ENCODE results near the gene HAUS2. TPM values are rescaled to one million over a fixed set of nuclear protein-coding genes. Genes with fewer than 3 reads are reported as not detected.

HAUS2 gene
- polyA plus RNA-seq, 2 of the 4 experiments (the other 2 are of a cell fraction): 15.7 to 31.0 TPM

DNA sequence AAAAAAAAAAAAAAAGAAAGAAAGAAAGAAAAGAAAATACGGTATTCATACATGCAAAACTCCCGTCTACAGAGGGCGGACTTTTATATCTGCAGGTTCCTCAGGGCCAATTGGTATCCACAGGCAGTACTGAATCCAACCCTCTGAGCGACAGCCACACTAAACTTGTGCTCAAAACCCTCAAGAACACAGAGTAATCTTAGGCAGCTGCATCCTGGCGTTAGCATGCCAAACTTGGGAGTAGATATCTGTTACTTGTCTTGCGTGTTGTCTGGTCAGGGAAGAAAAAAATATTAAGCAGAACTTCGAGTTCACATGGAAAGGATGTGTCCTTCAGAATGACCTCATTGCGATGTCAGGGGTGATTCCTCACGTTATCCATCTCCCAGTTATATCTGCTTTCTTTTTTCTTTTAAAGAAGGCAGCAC is 40.4 kb upstream of the HAUS2 start:
- ATAC-seq: no peak
- H3K4me3 ChIP-seq: no peak overlapping the region
- FAIRE-seq: no peak
- ChIA-PET CTCF (no interaction called here), POLR2A (no interaction called here)
- no peak overlapping the region for H3K4me2 ChIP-seq
- 84% methylated on average over 9 of the region's 9 CpGs for WGBS (ENCODE audit: missing lambda C conversion rate)
- DNase-seq (ENCODE audit: low read depth in 1 of 2, low spot score in 1 of 2): no peak
- TF ChIP-seq, protein P1, sequence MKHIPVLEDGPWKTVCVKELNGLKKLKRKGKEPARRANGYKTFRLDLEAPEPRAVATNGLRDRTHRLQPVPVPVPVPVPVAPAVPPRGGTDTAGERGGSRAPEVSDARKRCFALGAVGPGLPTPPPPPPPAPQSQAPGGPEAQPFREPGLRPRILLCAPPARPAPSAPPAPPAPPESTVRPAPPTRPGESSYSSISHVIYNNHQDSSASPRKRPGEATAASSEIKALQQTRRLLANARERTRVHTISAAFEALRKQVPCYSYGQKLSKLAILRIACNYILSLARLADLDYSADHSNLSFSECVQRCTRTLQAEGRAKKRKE (CRISPR knock-in tag; IDR thresholded peaks at IDR 0.05; ENCODE audit: low read depth): no peak
- TF ChIP-seq CBX2 (IDR thresholded peaks at IDR 0.05; ENCODE audit: borderline replicate concordance, low read depth) (no peak), NFE2L2 (conservative IDR thresholded peaks at IDR 0.05; ENCODE audit: low read length) (no peak), ESRRA (IDR thresholded peaks at IDR 0.05; ENCODE audit: borderline replicate concordance, low read length) (no peak), GATA3 (IDR thresholded peaks at IDR 0.05; ENCODE audit: borderline replicate concordance) (no peak)
- H3K27ac ChIP-seq: no peak overlapping the region
- no peaks in the 10 kb centered on the region for H3K4me1 ChIP-seq
- H3K9me3 ChIP-seq: no peaks in the 10 kb centered on the region

DNA sequence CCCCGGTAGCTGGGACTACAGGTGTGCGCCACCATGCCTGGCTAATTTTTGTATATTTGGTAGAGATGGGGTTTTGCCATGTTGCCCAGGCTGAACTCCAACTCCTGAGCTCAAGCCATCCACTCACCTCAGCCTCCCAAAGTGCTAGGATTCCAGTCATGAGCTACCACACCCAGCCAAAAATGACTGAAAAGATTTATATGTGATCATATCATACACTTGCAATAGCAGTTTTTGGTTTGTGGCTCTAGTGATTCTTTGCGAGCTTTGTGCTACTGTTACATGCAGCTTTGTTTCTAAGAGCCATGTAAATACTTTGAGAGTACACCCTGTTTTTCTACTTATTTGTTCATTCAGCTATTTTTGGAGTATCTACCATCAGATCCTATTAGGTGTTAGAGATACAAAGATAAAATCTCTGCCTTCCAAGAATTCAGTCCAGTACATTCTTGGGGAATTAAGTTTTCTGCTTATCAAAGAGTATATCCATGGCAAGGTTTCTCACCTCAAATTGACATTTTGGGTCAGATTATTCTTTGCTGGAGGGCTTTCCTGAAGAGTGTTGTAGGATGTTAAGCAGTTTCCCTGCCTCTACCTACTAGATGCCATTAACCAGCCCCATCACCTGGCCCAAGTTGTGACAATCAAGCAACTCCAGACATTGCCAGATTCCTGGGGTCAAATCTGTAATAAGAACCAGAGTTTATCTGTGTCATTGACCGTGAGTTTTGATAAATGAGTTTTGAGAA is 38.2 kb upstream of the HAUS2 start:
- ATAC-seq: no peak
- Histone ChIP-seq H3K27ac (no peak overlapping the region), H3K4me2 (no peak overlapping the region), H3K4me3 (no peak overlapping the region), H3K4me1 (no peaks in the 10 kb centered on the region), H3K9me3 (no peaks in the 10 kb centered on the region)
- DNase-seq (ENCODE audit: low read depth in 1 of 2, low spot score in 1 of 2): no peak
- 89% methylated on average over 4 of the region's 4 CpGs for WGBS (ENCODE audit: missing lambda C conversion rate)
- POLR2A ChIA-PET: no interaction called here
- no peak for FAIRE-seq
- TF ChIP-seq, protein P1 (CRISPR knock-in tag; IDR thresholded peaks at IDR 0.05; ENCODE audit: low read depth): no peak
- TF ChIP-seq EP300 (IDR thresholded peaks at IDR 0.05): no peak
- TF ChIP-seq ESRRA (IDR thresholded peaks at IDR 0.05; ENCODE audit: borderline replicate concordance, low read length): no peak
- TF ChIP-seq TP53 (CRISPR knock-in tag; IDR thresholded peaks at IDR 0.05): no peak
- TF ChIP-seq NR3C1 (IDR thresholded peaks at IDR 0.05): no peak
- no peak for TF ChIP-seq ZC3H11A (IDR thresholded peaks at IDR 0.05)
- CTCF ChIA-PET: interaction anchor here (0.8 kb wide), 1 partner anchor 16 kb away, joined by 3 read pairs; no protein-coding TSS in a partner anchor

DNA sequence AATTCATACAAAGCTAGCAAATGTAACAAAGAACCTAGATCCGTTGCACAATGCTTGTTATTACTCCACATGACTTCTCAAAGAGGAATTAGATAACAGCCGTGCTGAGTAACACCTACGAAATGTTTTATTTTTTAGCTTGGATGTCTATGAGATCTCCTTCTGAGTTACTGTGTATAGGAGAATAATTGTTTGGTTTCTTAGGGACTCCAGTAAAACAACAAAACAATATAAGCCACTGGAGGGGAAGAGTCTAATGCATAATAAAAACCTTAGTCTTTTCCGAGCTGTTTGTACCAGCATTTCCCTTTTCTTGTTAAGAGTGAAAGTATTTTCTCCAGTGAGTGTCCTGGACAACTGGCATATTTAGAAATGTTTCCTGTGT is 37.6 kb upstream of the HAUS2 start:
- H3K4me3 ChIP-seq: no peak overlapping the region
- FAIRE-seq: no peak
- ChIA-PET CTCF (interaction anchor here (0.8 kb wide), 1 partner anchor 16 kb away, joined by 3 read pairs; no protein-coding TSS in a partner anchor), POLR2A (no interaction called here)
- H3K27ac ChIP-seq: no peak overlapping the region
- ATAC-seq: no peak
- no peak overlapping the region for H3K4me2 ChIP-seq
- no peaks in the 10 kb centered on the region for H3K4me1 ChIP-seq
- no peak for TF ChIP-seq MAFK (IDR thresholded peaks at IDR 0.05; ENCODE audit: partially characterized antibody)
- TF ChIP-seq TFCP2L1 (CRISPR knock-in tag; IDR thresholded peaks at IDR 0.05): no peak
- no peak for TF ChIP-seq HEYL (CRISPR knock-in tag; IDR thresholded peaks at IDR 0.05)
- TF ChIP-seq, protein P2, sequence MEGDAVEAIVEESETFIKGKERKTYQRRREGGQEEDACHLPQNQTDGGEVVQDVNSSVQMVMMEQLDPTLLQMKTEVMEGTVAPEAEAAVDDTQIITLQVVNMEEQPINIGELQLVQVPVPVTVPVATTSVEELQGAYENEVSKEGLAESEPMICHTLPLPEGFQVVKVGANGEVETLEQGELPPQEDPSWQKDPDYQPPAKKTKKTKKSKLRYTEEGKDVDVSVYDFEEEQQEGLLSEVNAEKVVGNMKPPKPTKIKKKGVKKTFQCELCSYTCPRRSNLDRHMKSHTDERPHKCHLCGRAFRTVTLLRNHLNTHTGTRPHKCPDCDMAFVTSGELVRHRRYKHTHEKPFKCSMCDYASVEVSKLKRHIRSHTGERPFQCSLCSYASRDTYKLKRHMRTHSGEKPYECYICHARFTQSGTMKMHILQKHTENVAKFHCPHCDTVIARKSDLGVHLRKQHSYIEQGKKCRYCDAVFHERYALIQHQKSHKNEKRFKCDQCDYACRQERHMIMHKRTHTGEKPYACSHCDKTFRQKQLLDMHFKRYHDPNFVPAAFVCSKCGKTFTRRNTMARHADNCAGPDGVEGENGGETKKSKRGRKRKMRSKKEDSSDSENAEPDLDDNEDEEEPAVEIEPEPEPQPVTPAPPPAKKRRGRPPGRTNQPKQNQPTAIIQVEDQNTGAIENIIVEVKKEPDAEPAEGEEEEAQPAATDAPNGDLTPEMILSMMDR (IDR thresholded peaks at IDR 0.05): no peak
- TF ChIP-seq BHLHE40 (IDR thresholded peaks at IDR 0.05; ENCODE audit: low read depth, low read length): no peak
- no peak for TF ChIP-seq MAZ (IDR thresholded peaks at IDR 0.05; ENCODE audit: borderline replicate concordance, low read depth, low read length)
- TF ChIP-seq, protein P3, sequence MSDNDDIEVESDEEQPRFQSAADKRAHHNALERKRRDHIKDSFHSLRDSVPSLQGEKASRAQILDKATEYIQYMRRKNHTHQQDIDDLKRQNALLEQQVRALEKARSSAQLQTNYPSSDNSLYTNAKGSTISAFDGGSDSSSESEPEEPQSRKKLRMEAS (IDR thresholded peaks at IDR 0.05): no peak
- TF ChIP-seq CBX2 (IDR thresholded peaks at IDR 0.05; ENCODE audit: borderline replicate concordance, low read depth): no peak
- TF ChIP-seq POLR2AphosphoS2 (conservative IDR thresholded peaks at IDR 0.05; ENCODE audit: low read length): no peak
- no peak for TF ChIP-seq HOXB13 (CRISPR knock-in tag; IDR thresholded peaks at IDR 0.05; ENCODE audit: low read depth)
- no peak for TF ChIP-seq EHF (CRISPR knock-in tag; IDR thresholded peaks at IDR 0.05)
- TF ChIP-seq RNF2 (IDR thresholded peaks at IDR 0.05; ENCODE audit: borderline replicate concordance, low read depth): no peak
- no peak for TF ChIP-seq HOXB5 (CRISPR knock-in tag; IDR thresholded peaks at IDR 0.05)
- TF ChIP-seq SMC3 (IDR thresholded peaks at IDR 0.05): no peak
- TF ChIP-seq GATA3 (IDR thresholded peaks at IDR 0.05; ENCODE audit: borderline replicate concordance): no peak
- no peak for TF ChIP-seq CHD4 (IDR thresholded peaks at IDR 0.05; ENCODE audit: borderline replicate concordance)
- no peak for TF ChIP-seq HDAC2 (IDR thresholded peaks at IDR 0.05)
- TF ChIP-seq SREBF2 (IDR thresholded peaks at IDR 0.05): no peak
- 87% methylated on average over 4 of the region's 4 CpGs for WGBS (ENCODE audit: missing lambda C conversion rate)
- no peaks in the 10 kb centered on the region for H3K9me3 ChIP-seq
- no peak for DNase-seq (ENCODE audit: low read depth in 1 of 2, low spot score in 1 of 2)

All from A549 (cell line).